Measurements from ENCODE around the gene ESD. TPM values are rescaled to one million over a fixed set of nuclear protein-coding genes. Genes with fewer than 3 reads are reported as not detected.
"Not testable (repeated sequence)": the region's sequence is repeated elsewhere in the genome, so short reads cannot be mapped to it uniquely, and the experiment has no call there.

ESD gene
- total and polyA plus RNA-seq, 2 donors (not counting 3 experiments of a cell fraction or from before 2014, with no cell fraction given) = 45.3 to 81.1 TPM

- intact Hi-C loops (cut with micrococcal nuclease) = no loop called here
- BruUV-seq (replicated peaks) = no TSS peak
- Histone ChIP-seq H3K9me1 (replicated peaks; ENCODE audit: control insufficient read depth, extremely low read depth, insufficient read depth, low read length) (no peaks in the 10 kb centered on the region), H3K9me3 (replicated peaks; ENCODE audit: control insufficient read depth, insufficient read depth, low read length) (no peaks in the 10 kb centered on the region), H3K79me2 (ENCODE audit: control insufficient read depth, insufficient read depth, low read length) (no peaks in the 10 kb centered on the region), H3K27me3 (ENCODE audit: control insufficient read depth in 2 of 2, insufficient read depth in 2 of 2, low read length in 2 of 2) (no peaks in the 10 kb centered on the region), H3K36me3 (ENCODE audit: control insufficient read depth in 2 of 2, extremely low read depth in 1 of 2, insufficient read depth in 2 of 2, low read length in 2 of 2) (peaks cover 3 to 14% of the 10 kb centered on the region in 2 experiments), H2AFZ (ENCODE audit: low read depth, low read length) (no peak overlapping the region), H4K20me1 (replicated peaks; ENCODE audit: control insufficient read depth, extremely low read depth, insufficient read depth, low read length) (no peaks in the 10 kb centered on the region), H3K4me1 (ENCODE audit: control insufficient read depth, extremely low read depth, insufficient read depth, low read length) (no peaks in the 10 kb centered on the region), H3K4me2 (ENCODE audit: insufficient read depth, low read length) (no peak overlapping the region), H3K27ac (ENCODE audit: insufficient read depth, low read depth, low read length) (no peak overlapping the region), H3K9ac (replicated peaks; ENCODE audit: extremely low read depth, insufficient read depth, low read length) (no peak overlapping the region), H3K4me3 (replicated peaks in 1 of 3; ENCODE audit: insufficient read depth in 1 of 3, low read depth in 1 of 3, low read length in 3 of 3) (no peak overlapping the region)
- FAIRE-seq = no peak
- DNase-seq (ENCODE audit: low read depth, low spot score) = no peak
- ChIA-PET CTCF (no interaction called here), POLR2A (no interaction called here)
- TF ChIP-seq EZH2 (IDR thresholded peaks at IDR 0.05; ENCODE audit: borderline replicate concordance, low read depth, low read length, severe bottlenecking) = no peak
- TF ChIP-seq MYC (IDR thresholded peaks at IDR 0.05; ENCODE audit: low read depth, low read length) = no peak
- TF ChIP-seq, protein P1, sequence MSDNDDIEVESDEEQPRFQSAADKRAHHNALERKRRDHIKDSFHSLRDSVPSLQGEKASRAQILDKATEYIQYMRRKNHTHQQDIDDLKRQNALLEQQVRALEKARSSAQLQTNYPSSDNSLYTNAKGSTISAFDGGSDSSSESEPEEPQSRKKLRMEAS (IDR thresholded peaks at IDR 0.05; ENCODE audit: insufficient read depth, insufficient read length) = no peak
- TF ChIP-seq FOS (IDR thresholded peaks at IDR 0.05; ENCODE audit: borderline replicate concordance, insufficient read depth, low read length) = no peak
- TF ChIP-seq JUN (IDR thresholded peaks at IDR 0.05; ENCODE audit: borderline replicate concordance, insufficient read depth, insufficient read length, low read depth) = no peak
- TF ChIP-seq, protein P2, sequence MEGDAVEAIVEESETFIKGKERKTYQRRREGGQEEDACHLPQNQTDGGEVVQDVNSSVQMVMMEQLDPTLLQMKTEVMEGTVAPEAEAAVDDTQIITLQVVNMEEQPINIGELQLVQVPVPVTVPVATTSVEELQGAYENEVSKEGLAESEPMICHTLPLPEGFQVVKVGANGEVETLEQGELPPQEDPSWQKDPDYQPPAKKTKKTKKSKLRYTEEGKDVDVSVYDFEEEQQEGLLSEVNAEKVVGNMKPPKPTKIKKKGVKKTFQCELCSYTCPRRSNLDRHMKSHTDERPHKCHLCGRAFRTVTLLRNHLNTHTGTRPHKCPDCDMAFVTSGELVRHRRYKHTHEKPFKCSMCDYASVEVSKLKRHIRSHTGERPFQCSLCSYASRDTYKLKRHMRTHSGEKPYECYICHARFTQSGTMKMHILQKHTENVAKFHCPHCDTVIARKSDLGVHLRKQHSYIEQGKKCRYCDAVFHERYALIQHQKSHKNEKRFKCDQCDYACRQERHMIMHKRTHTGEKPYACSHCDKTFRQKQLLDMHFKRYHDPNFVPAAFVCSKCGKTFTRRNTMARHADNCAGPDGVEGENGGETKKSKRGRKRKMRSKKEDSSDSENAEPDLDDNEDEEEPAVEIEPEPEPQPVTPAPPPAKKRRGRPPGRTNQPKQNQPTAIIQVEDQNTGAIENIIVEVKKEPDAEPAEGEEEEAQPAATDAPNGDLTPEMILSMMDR (IDR thresholded peaks at IDR 0.05; ENCODE audit: extremely low read depth in 1 of 2, insufficient read depth in 1 of 2, low read depth in 1 of 2, low read length in 2 of 2) = no peak
- no peak for TF ChIP-seq GATA2 (IDR thresholded peaks at IDR 0.05; ENCODE audit: insufficient read depth, insufficient read length, low read depth, low read length)
- TF ChIP-seq POLR2AphosphoS5 (IDR thresholded peaks at IDR 0.05; ENCODE audit: insufficient read depth, low read depth, low read length) = no peak
- TF ChIP-seq POLR2A (IDR thresholded peaks at IDR 0.05; ENCODE audit: low read depth, low read length) = no peak
- dilution Hi-C loops (cut with MboI; ENCODE audit: extremely low pct_ligation_motif_present, low sequenced_read_pairs) = no loop called here
Measured at GRCh38 chr13:46771693-46772092, 25.3 kb downstream of the ESD start.

GRCh38 chr13:46769925-46770324, 27.0 kb downstream of the ESD start:
- dilution Hi-C loops (cut with MboI; ENCODE audit: extremely low pct_ligation_motif_present, low sequenced_read_pairs) = not testable (repeated sequence)

More at GRCh38 chr13:46769925-46770324, 27.0 kb downstream of the ESD start:
- DNase-seq (ENCODE audit: low read depth, low spot score); FAIRE-seq; H3K27ac ChIP-seq (ENCODE audit: insufficient read depth, low read depth, low read length); H4K20me1 ChIP-seq (replicated peaks; ENCODE audit: control insufficient read depth, extremely low read depth, insufficient read depth, low read length); H3K9me3 ChIP-seq (replicated peaks; ENCODE audit: control insufficient read depth, insufficient read depth, low read length); POLR2A ChIA-PET; H3K4me1 ChIP-seq (ENCODE audit: control insufficient read depth, extremely low read depth, insufficient read depth, low read length); H3K79me2 ChIP-seq (ENCODE audit: control insufficient read depth, insufficient read depth, low read length); CTCF ChIA-PET; H3K36me3 ChIP-seq (ENCODE audit: control insufficient read depth in 2 of 2, extremely low read depth in 1 of 2, insufficient read depth in 2 of 2, low read length in 2 of 2); H3K4me3 ChIP-seq (replicated peaks in 1 of 3; ENCODE audit: insufficient read depth in 1 of 3, low read depth in 1 of 3, low read length in 3 of 3); H3K4me2 ChIP-seq (ENCODE audit: insufficient read depth, low read length); H3K27me3 ChIP-seq (ENCODE audit: control insufficient read depth in 2 of 2, insufficient read depth in 2 of 2, low read length in 2 of 2); H3K9me1 ChIP-seq (replicated peaks; ENCODE audit: control insufficient read depth, extremely low read depth, insufficient read depth, low read length); BruUV-seq (replicated peaks); H3K9ac ChIP-seq (replicated peaks; ENCODE audit: extremely low read depth, insufficient read depth, low read length); H2AFZ ChIP-seq (ENCODE audit: low read depth, low read length); intact Hi-C loops (cut with micrococcal nuclease): not testable (repeated sequence)

Data from endothelial cell of umbilical vein (primary cell).